A673 (cell line): ENCODE results near the gene DSCAML1.

ENCODE experiments used
- CTCF ChIP-seq: fragments of 300-800, 200-600 bp; sonication (generic); conservative IDR thresholded peaks from 2 replicates; pipeline ENCODE4 v1.5.1; 2017; ENCODE audit warnings: low read depth, mild to moderate bottlenecking, antibody characterized with exemption, low read length, moderate library complexity, mixed read lengths
- EZH2 ChIP-seq: fragments of 200-600 bp; sonication (generic); IDR thresholded peaks from 2 replicates; pipeline ENCODE4 v1.6.1; 2017; ENCODE audit warnings: borderline replicate concordance, low read depth, mild to moderate bottlenecking, mixed read lengths, antibody characterized with exemption, low read length; ENCODE audit not compliant: poor library complexity, severe bottlenecking

DNA sequence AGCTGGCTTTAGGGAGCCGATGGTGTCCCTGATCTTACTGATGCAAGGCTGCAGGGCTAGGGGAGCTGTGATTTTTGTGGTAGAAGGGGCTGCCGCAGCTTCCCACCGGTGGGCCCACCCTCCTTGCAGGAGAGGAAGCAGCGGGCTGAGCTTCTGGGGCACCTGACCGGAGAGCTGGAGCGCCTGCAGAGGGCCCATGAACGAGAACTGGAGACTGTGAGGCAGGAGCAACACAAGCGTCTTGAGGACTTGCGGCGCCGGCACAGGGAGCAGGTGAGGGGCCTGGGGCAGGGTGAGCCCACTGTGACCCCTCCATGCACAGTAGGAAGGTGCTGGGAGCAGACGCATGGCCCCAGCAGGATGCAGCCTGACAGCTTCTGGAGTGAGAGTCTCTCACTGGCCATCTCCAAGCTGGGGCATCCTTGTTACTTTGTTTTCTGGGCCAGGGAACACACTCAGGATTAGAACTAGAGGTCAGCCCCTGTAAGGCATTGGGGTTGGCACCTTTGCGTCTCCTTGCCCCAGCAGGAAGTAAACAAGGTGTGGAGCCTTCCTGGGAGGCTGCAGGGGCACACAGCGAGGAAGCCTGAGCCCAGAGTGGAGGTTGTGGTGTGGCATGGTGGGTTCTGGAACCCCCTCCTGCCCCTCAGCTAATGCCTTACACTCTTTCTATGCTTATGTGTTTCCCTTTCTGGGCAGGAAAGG is 402.6 kb downstream of the DSCAML1 start:
- TF ChIP-seq CTCF, result no peak
- TF ChIP-seq EZH2, result no peak
